ENCODE data around the gene PIP4P1.
"Not testable (repeated sequence)": the region's sequence is repeated elsewhere in the genome, so short reads cannot be mapped to it uniquely, and the experiment has no call there.

PIP4P1 gene

GRCh38 chr14:20458031-20458789, 3.0 kb downstream of the PIP4P1 start:
- Histone ChIP-seq H3K27me3 (ENCODE audit: insufficient read depth, insufficient read length) (no peaks in the 10 kb centered on the region), H3K9ac (ENCODE audit: insufficient read length, low read depth) (no peak overlapping the region), H3K36me3 (ENCODE audit: insufficient read depth, insufficient read length, low read length) (peaks cover 53% of the 10 kb centered on the region), H3K4me1 (ENCODE audit: insufficient read depth, insufficient read length) (peaks cover 16% of the 10 kb centered on the region), H3K4me3 (ENCODE audit: insufficient read length, low read depth) (no peak overlapping the region), H3K9me3 (ENCODE audit: insufficient read depth, low read length) (peaks cover 5% of the 10 kb centered on the region; the same call in 1 of the 2 replicates)
- DNase-seq (ENCODE audit: low read depth, low spot score): no peak
- TF ChIP-seq SUZ12 (IDR thresholded peaks at IDR 0.05; ENCODE audit: extremely low read depth, insufficient read depth, insufficient read length): no peak
- no peak for TF ChIP-seq YY1 (IDR thresholded peaks at IDR 0.05; ENCODE audit: insufficient read depth, insufficient read length)
- no peak for TF ChIP-seq ZNF274 (IDR thresholded peaks at IDR 0.05; ENCODE audit: low read depth, low read length)

DNA sequence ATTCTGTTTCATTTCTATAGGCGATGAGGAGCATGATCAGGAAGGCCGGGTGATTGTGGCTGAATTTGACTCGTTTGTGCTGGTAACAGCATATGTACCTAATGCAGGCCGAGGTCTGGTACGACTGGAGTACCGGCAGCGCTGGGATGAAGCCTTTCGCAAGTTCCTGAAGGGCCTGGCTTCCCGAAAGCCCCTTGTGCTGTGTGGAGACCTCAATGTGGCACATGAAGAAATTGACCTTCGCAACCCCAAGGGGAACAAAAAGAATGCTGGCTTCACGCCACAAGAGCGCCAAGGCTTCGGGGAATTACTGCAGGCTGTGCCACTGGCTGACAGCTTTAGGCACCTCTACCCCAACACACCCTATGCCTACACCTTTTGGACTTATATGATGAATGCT, 4.3 kb downstream of the PIP4P1 start:
- no peak for TF ChIP-seq ZNF274 (IDR thresholded peaks at IDR 0.05; ENCODE audit: low read depth, low read length)
- TF ChIP-seq YY1 (IDR thresholded peaks at IDR 0.05; ENCODE audit: insufficient read depth, insufficient read length): no peak
- no peak for TF ChIP-seq SUZ12 (IDR thresholded peaks at IDR 0.05; ENCODE audit: extremely low read depth, insufficient read depth, insufficient read length)
- Histone ChIP-seq H3K9me3 (ENCODE audit: insufficient read depth, low read length) (no peaks in the 10 kb centered on the region), H3K36me3 (ENCODE audit: insufficient read depth, insufficient read length, low read length) (peaks cover 59% of the 10 kb centered on the region), H3K4me3 (ENCODE audit: insufficient read length, low read depth) (no peak overlapping the region), H3K27me3 (ENCODE audit: insufficient read depth, insufficient read length) (no peaks in the 10 kb centered on the region), H3K9ac (ENCODE audit: insufficient read length, low read depth) (peak overlapping the region; percentile 96), H3K4me1 (ENCODE audit: insufficient read depth, insufficient read length) (peaks cover 16% of the 10 kb centered on the region)
- DNase-seq (ENCODE audit: low read depth, low spot score): no peak

DNA sequence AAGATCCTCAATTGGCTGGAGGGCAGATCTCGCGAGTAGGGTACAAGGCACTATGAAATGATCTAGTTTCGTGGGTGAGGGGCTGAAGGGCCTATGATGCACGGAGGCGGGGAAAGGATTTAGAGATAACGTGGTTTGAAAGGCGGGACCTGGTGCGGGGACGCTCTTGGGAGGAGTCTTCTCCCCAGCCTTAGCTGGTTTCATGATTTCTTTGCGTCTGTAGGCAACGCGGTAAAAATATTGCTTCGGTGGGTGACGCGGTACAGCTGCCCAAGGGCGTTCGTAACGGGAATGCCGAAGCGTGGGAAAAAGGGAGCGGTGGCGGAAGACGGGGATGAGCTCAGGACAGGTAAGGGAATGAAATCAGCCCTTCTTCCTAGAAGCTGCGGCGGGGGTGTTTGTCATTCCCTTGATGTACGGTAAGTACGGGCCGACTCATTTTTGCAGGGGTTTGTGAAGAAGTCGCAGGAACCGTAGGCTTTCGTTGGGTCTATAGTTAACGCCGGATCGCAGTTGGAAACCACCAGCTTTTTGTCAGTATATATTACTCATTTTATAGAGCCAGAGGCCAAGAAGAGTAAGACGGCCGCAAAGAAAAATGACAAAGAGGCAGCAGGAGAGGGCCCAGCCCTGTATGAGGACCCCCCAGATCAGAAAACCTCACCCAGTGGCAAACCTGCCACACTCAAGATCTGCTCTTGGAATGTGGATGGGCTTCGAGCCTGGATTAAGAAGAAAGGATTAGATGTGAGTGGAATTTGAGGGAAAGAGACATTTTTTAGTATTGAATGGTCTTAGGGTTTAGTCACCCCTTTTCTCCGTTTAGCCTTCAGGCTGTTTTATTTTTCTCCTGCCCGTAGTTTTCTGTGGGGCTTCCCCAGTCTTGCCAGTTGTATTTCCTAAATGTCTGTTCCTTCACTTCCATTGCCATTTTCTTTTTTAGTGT, 5.6 kb downstream of the PIP4P1 start:
- DNase-seq (ENCODE audit: low read depth, low spot score): peak; percentile 33
- no peak for TF ChIP-seq YY1 (IDR thresholded peaks at IDR 0.05; ENCODE audit: insufficient read depth, insufficient read length)
- TF ChIP-seq ZNF274 (IDR thresholded peaks at IDR 0.05; ENCODE audit: low read depth, low read length): no peak
- no peak for TF ChIP-seq SUZ12 (IDR thresholded peaks at IDR 0.05; ENCODE audit: extremely low read depth, insufficient read depth, insufficient read length)
- H3K9me3 ChIP-seq (ENCODE audit: insufficient read depth, low read length): no peaks in the 10 kb centered on the region
- H3K4me3 ChIP-seq (ENCODE audit: insufficient read length, low read depth): peak overlapping the region; percentile 94
- H3K4me1 ChIP-seq (ENCODE audit: insufficient read depth, insufficient read length): peaks cover 15% of the 10 kb centered on the region
- peaks cover 71% of the 10 kb centered on the region for H3K36me3 ChIP-seq (ENCODE audit: insufficient read depth, insufficient read length, low read length)
- no peaks in the 10 kb centered on the region for H3K27me3 ChIP-seq (ENCODE audit: insufficient read depth, insufficient read length)
- peak overlapping the region; percentile 96 for H3K9ac ChIP-seq (ENCODE audit: insufficient read length, low read depth)

DNA sequence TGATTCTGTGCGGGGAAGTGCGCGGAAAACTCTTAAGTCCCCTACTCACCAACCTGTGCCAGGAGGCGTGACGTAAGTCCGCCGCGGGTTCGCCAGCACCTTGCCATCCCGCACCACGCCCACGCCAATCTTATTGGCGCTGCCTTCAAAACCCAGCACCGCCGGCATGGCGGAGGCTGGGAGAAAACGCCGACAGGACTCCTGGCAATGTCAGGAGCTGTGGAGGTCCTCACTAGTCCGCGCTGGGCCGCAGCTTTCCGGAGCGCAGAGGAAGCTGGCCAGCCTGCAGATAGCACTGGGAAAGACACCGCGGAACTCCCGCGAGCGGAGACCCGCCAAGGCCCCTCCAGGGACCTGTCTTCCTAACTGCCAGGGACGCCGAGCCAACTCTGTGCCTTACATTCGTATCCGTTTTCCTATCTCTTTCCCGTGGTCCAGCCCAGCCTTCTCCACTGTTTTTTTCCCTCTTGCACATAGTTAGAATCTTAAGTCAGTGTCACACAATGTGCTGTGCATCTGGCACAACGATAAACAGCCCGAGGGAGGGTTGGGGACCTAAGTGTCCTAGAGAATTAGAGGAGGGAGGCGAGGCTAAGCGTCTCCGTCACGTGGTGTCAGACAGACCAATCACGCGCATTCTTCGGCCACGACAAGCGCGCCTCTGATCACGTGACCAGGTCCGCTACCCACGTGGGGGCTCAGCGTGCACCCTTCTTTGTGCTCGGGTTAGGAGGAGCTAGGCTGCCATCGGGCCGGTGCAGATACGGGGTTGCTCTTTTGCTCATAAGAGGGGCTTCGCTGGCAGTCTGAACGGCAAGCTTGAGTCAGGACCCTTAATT, 6.5 kb downstream of the PIP4P1 start, which contains the start of the genes APEX1 and OSGEP:
TSS of gene APEX1 (plus strand) at position 711 of the 839 bp plus-strand sequence. CDS start 420 bp downstream, outside the sequence.
TSS of gene OSGEP (minus strand) at position 297 of the 839 bp plus-strand sequence. CDS start at position 168, 129 bp downstream.
- Histone ChIP-seq H3K9ac (ENCODE audit: insufficient read length, low read depth) (peak within 1 kb of the TSS; percentile 96), H3K36me3 (ENCODE audit: insufficient read depth, insufficient read length, low read length) (peaks cover 71% of the 10 kb centered on the region), H3K27me3 (ENCODE audit: insufficient read depth, insufficient read length) (no peaks in the 10 kb centered on the region), H3K9me3 (ENCODE audit: insufficient read depth, low read length) (no peaks in the 10 kb centered on the region), H3K4me1 (ENCODE audit: insufficient read depth, insufficient read length) (peaks cover 9% of the 10 kb centered on the region), H3K4me3 (ENCODE audit: insufficient read length, low read depth) (peak within 1 kb of the TSS; percentile 94)
- DNase-seq (ENCODE audit: low read depth, low spot score): peak; percentile 96
- TF ChIP-seq SUZ12 (IDR thresholded peaks at IDR 0.05; ENCODE audit: extremely low read depth, insufficient read depth, insufficient read length) (no peak), YY1 (IDR thresholded peaks at IDR 0.05; ENCODE audit: insufficient read depth, insufficient read length) (no peak), ZNF274 (IDR thresholded peaks at IDR 0.05; ENCODE audit: low read depth, low read length) (no peak)

DNA sequence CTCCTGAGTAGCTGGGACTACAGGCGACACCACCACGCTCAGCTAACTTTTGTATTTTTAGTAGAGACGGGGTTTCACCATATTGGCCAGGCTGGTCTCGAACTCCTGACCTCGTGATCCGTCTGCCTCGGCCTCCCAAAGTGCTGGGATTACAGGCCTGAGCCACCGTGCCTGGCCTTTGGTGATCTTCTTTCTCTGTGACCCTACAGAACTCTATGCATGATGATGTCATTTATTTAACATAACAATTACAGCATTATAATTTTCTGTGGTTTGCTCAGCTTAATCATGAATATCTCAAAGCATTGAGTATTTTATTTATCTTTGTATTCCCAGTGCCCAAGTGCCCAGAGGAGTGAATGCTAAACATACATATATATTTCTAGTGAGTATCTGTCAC, 8.4 kb downstream of the PIP4P1 start:
- not testable (repeated sequence) for H3K27me3 ChIP-seq (ENCODE audit: insufficient read depth, insufficient read length); H3K9ac ChIP-seq (ENCODE audit: insufficient read length, low read depth); H3K4me3 ChIP-seq (ENCODE audit: insufficient read length, low read depth); H3K4me1 ChIP-seq (ENCODE audit: insufficient read depth, insufficient read length); H3K9me3 ChIP-seq (ENCODE audit: insufficient read depth, low read length); DNase-seq (ENCODE audit: low read depth, low spot score)
- peaks cover 71% of the 10 kb centered on the region for H3K36me3 ChIP-seq (ENCODE audit: insufficient read depth, insufficient read length, low read length)

GRCh38 chr14:20446889-20447288, 14.3 kb downstream of the PIP4P1 start:
- TF ChIP-seq YY1 (IDR thresholded peaks at IDR 0.05; ENCODE audit: insufficient read depth, insufficient read length) (no peak), SUZ12 (IDR thresholded peaks at IDR 0.05; ENCODE audit: extremely low read depth, insufficient read depth, insufficient read length) (no peak), ZNF274 (IDR thresholded peaks at IDR 0.05; ENCODE audit: low read depth, low read length) (no peak)
- Histone ChIP-seq H3K36me3 (ENCODE audit: insufficient read depth, insufficient read length, low read length) (peaks cover 85% of the 10 kb centered on the region), H3K9me3 (ENCODE audit: insufficient read depth, low read length) (no peaks in the 10 kb centered on the region), H3K9ac (ENCODE audit: insufficient read length, low read depth) (no peak overlapping the region), H3K27me3 (ENCODE audit: insufficient read depth, insufficient read length) (no peaks in the 10 kb centered on the region), H3K4me3 (ENCODE audit: insufficient read length, low read depth) (no peak overlapping the region), H3K4me1 (ENCODE audit: insufficient read depth, insufficient read length) (no peaks in the 10 kb centered on the region)
- no peak for DNase-seq (ENCODE audit: low read depth, low spot score)

DNA sequence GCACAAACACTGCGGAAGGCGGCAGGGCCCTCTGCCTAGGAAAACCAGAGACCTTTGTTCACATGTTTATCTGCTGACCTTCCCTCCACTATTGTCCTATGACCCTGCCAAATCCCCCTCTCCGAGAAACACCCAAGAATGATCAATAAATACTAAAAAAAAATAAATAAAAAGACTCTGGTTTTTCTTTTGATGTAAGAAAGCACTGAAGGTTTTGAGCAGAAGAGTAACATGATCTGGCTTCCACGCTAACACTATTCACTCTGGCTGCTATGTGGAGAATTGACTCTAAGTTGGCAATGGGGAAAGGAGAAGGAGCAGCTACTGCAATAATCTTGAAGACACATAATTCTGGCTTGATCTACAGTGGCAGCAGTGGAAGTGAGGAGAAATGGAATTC, 17.6 kb downstream of the PIP4P1 start:
- not testable (repeated sequence) for H3K27me3 ChIP-seq (ENCODE audit: insufficient read depth, insufficient read length); H3K4me3 ChIP-seq (ENCODE audit: insufficient read length, low read depth); H3K9ac ChIP-seq (ENCODE audit: insufficient read length, low read depth); H3K4me1 ChIP-seq (ENCODE audit: insufficient read depth, insufficient read length); H3K9me3 ChIP-seq (ENCODE audit: insufficient read depth, low read length); DNase-seq (ENCODE audit: low read depth, low spot score)
- H3K36me3 ChIP-seq (ENCODE audit: insufficient read depth, insufficient read length, low read length): peaks cover 53% of the 10 kb centered on the region

All from NT2/D1 (cell line).